DMS 273 treated with DMSO at 0.1 percent for 48 hours (cell line): ENCODE data around the gene CBX3.
"Not testable (repeated sequence)": the region's sequence is repeated elsewhere in the genome, so short reads cannot be mapped to it uniquely, and the experiment has no call there.

Experiments used
- DNase-seq: peaks from one replicate; lab custom pipeline; 2025; lab: John Stamatoyannopoulos, UW

The CBX3 gene

DNA sequence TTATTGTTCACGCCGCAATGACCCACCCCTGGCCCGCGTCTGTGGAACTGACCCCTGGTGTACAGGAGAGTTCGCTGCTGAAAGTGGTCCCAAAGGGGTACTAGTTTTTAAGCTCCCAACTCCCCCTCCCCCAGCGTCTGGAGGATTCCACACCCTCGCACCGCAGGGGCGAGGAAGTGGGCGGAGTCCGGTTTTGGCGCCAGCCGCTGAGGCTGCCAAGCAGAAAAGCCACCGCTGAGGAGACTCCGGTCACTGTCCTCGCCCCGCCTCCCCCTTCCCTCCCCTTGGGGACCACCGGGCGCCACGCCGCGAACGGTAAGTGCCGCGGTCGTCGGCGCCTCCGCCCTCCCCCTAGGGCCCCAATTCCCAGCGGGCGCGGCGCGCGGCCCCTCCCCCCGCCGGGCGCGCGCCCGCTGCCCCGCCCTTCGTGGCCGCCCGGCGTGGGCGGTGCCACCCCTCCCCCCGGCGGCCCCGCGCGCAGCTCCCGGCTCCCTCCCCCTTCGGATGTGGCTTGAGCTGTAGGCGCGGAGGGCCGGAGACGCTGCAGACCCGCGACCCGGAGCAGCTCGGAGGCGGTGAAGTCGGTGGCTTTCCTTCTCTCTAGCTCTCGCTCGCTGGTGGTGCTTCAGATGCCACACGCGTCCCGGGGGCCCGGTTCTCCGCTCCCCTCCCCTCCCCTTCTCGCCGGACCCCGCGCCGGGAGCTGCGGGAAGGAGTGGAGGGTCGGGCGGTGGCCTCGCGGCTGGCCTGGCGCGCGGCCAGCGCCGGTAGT lies at the start of gene CBX3:
Gene CBX3 (plus strand): TSS at position 499 of the 772 bp plus-strand sequence. CDS start 1,254 bp downstream, outside the sequence.
- DNase-seq: no peak

DNA sequence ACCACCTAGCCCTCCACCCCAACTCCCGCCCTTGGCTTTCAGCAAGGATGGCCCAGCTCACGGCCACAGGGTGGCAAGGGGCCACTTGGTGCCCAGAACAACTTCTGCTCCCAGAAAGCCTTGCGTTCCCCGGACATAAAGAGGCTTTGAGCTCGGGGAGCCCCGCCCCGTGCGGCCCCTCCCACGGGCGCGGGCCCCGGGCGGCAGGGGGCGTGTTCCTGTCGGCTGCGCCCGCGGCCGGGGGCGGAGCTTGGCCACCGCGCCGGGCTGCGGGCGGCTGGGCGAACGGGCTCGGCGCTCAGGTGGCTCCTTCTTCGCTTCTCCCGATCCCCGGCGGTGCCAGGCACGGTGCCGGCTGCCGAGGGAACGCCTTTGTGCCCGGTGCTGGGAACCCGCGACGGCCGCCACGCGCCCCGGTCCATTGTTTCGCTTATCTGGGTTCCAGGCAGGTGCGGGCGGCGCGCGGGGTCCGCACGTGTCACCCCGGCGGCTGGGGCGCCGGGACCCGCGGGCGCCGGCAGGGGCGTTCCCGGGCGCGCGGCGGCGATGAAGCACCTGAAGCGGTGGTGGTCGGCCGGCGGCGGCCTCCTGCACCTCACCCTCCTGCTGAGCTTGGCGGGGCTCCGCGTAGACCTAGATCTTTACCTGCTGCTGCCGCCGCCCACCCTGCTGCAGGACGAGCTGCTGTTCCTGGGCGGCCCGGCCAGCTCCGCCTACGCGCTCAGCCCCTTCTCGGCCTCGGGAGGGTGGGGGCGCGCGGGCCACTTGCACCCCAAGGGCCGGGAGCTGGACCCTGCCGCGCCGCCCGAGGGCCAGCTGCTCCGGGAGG lies 49.4 kb upstream of the CBX3 start, which contains the start of gene NFE2L3:
Gene NFE2L3 (plus strand): TSS at position 246 of the 829 bp plus-strand sequence. CDS start 301 bp downstream, at position 547.
- DNase-seq: peak; percentile 61

GRCh38 chr7:26152782-26153240 lies 48.7 kb upstream of the CBX3 start:
- not testable (repeated sequence) for DNase-seq

DNA sequence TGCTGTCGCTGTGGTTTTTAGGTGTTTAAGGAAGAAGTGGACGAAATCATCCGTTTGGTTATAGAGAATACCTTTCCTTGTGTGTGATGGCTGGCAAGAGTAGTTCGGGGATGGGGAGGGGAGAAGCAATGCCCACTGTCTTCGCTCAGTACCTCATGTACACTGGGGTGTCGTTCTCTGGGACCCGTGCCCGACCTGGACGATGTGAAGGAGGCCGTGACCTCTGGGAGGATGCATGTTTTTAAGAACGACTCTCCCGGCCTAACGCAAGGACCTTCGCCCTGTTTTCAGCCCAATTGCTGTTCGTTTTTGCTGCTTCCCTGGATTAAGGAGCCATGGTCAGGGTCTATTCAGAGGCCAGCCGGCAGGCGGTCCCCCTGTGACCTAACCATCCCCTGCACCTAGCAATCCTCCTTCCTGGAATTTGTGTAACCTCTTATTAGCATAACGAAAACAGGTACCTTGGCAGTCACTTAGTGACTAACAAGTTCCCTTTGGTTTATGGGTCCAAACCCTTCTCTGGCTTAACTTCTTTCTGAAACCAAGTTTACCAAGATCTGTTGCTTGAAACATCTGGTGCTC lies 48.2 kb upstream of the CBX3 start:
- no peak for DNase-seq

DNA sequence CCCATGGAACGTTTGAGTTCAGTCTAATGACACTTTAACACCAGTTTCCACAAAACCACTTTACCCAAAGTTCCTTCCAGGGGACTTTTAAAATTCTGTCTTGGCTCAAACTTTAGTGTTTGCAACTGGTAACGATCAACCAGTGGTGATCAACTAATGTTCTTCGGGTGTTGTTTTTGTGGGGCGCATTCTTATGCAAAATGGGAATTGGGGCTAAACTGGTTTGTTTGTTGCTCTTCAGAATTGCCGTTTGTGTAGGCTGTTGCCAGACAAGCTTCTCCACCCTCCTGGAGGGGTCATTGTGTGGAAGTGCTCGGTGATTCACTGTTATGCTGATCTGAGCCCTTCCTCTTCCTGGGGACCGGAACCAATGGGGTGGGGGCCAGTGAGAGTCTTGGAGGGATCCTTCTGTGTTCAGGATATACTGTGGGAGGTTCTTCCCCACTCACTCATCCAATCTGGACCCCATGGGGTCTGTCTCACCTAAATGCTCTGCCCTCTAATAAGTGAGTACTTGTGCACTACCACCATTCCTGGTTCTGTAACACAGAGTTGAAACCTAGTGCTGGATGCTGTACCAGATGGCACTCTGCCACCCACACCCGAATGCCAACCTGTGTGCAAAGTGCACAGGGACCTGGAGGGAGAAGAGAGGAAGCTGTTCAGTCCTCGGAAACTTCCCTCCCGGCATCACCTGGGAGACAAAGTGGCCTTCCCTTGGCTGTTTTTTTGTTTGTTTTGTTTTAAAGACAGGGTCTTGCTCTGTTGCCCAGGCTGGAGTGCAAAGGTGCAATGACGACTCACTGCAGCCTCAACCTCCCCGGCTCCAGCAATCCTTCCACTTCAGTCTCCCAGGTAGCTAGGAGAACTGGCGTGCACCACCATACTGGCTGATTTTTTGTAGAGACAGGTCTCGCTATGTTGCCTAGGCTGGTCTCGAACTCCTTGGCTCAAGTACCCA lies 47.4 kb upstream of the CBX3 start:
- DNase-seq: no peak

GRCh38 chr7:26155531-26156375 lies 45.8 kb upstream of the CBX3 start:
- no peak for DNase-seq

GRCh38 chr7:26156451-26157420 lies 44.8 kb upstream of the CBX3 start:
- no peak for DNase-seq

GRCh38 chr7:26157520-26158105 lies 43.9 kb upstream of the CBX3 start:
- DNase-seq: no peak

DNA sequence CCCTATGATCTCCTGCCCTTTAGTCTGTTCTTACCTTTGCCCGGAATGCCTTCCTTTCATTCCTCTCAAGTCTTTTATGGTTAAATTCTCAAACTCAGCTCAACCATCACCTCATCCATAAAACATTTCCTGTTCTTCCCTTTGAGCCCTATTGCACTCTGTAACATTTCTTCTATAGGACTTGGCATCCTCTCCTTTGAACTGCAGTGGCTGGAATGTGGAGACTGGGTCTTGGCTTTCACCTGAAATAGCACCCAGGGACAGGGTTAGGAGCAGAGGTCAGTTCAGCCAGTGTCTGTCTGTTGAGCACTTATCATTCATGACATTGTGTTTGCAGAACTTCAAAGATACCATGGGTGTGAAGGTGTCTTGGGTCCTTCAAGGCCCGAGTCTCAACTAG lies 42.3 kb upstream of the CBX3 start:
- DNase-seq: no peak

GRCh38 chr7:26160896-26161295 lies 40.6 kb upstream of the CBX3 start:
- DNase-seq: no peak

- DNase-seq: no peak
Measured at GRCh38 chr7:26162431-26162830, 39.1 kb upstream of the CBX3 start.

DNA sequence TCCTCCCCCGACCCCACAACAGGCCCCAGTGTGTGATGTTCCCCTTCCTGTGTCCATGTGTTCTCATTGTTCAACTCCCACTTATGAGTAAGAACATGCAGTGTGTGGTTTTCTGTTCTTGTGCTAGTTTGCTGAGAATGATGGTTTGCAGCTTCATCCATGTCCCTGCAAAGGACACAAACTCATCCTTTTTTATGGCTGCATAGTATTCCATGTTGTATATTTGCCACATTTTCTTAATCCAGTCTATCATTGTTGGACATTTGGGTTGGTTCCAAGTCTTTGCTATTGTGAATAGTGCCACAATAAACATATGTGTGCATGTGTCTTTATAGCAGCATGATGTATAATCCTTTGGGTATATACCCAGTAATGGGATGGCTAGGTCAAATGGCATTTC lies 37.7 kb upstream of the CBX3 start:
- not testable (repeated sequence) for DNase-seq

DNA sequence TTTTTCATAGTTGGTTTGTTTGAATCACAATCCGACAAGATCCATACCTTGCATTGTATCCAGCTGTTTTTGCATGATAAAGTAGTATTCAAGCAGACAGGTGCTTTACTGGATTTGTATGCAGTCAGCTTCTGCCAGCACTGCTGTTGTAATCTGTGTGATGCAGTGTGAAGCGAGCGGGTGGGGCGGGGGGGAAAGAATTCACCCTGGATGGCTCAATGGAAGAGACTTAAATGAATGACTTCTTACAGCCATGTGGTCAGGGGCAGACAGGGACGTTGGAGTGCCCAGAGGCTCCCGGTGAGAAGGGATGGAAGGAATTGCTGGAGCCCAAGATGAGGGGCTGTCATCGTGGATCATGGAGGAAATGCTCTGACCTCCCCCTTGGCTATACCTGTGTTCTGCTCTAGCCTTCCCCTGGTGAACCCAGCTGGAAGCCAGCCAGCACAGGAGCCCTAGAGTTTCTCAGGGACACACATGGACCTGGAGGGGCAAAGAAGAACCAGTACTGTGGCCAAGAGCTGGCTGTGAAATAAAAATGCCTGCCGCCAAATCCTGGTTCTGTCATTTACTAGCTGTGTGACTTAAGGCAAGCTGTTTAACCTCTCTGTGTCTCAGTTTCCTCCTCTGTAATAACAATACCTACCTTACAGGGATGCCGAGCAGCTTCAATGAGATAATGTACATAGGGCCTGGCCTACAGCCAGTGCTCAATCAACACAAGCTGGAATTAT lies 35.4 kb upstream of the CBX3 start:
- no peak for DNase-seq

DNA sequence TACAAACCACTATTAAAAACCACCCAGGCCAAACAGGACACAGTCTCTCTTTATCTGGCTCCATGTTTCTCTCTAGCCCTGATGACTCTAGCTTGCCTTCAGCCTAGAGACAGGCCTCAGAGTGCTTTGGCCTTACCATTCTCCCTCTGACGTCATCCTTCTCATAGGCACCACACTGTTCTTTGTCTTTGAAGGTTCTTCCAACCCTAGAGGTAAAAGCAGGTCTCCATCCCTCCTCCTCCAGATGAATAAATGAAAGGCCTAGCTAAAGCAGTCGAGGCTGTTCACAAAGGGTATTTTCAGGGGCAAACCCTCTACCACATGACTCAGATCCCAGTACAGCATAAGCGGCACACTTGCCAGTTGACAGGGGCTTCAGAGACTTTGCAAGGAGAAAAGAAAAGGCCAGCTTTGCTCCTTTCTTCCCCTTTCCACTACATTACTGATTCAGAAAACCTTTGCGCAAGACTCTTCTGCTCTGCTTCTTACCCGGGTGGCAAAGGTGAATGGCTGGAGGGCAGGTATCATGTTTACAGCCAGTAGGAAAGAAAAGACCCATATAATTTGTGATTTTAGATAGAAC lies 34.8 kb upstream of the CBX3 start:
- no peak for DNase-seq

DNA sequence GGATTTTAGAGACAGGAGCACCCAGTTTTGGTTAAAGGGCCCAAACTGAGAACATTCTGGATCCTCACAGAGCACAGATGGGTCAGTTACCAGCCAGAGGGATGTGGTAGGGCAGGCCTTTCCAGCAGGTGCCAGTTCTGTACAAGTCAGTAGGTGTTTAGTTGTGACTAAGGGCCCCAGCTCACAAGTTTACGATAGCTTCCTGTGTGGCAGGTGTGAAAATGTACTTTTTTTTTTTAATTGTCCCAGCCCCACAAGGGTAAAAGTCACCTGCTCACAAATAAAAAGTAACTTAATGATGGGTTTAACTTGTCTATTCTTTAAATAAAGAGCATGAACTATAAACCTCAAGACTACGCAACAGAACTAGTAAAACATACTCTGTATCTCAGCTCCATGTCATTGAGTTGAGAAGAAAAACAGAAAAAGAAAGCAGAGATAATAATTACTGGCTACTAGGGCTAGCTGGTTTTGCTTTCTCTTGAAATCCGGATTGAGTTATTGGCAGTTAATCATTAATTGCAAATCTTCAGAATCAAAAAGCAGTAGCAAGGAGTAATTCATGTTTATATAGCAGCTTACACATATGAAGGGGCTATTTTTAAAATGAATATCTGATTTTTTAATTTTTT lies 34.1 kb upstream of the CBX3 start:
- DNase-seq: no peak

GRCh38 chr7:26168458-26169023 lies 33.0 kb upstream of the CBX3 start:
- no peak for DNase-seq

DNA sequence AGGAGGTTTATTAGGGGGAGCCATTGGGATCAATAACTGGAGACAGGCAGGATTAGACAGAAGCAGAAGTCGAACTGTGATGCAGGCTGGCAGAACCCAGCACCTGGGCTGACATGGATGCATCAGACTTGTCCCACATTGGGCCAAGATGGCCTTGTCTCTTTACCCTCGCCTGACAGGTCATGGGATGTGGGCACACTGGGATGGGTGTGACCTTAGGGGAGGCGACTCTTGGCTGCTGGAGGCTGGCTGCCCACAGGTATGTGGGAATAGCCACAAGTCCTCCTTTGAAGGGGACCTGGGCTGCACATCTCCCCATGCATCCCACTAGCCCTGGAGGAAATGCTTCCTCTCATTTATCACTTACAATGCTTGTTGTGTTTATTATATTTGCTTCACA lies 32.3 kb upstream of the CBX3 start:
- no peak for DNase-seq
